BJ (cell line): ENCODE data around the gene SOX6. TPM values are rescaled to one million over a fixed set of nuclear protein-coding genes. Genes with fewer than 3 reads are reported as not detected.

ENCODE experiments used
- CTCF ChIA-PET: fragments of 350-600 bp; formaldehyde crosslinking; extraction: SDS; loops from one replicate; lab custom pipeline; 2021; ENCODE audit warnings: antibody characterized with exemption, inconsistent platforms; lab: Yijun Ruan, JAX
- POLR2A ChIA-PET: fragments of 300-600 bp; sonication (Branson Sonifier 250); formaldehyde crosslinking; extraction: SDS; loops from one replicate; lab custom pipeline; 2021; ENCODE audit warnings: antibody characterized with exemption; lab: Charles Lee
- DNase-seq: peaks from one replicate; pipeline ENCODE4 v3.0.0-alpha.2; 2011; ENCODE audit warnings: low read depth
- H3K27me3 ChIP-seq: 2 replicates; pipeline ENCODE4 v1.6.0; 2011; ENCODE audit warnings: low read length; ENCODE audit not compliant: control insufficient read depth, insufficient read depth
- H3K36me3 ChIP-seq: 2 replicates; pipeline ENCODE4 v1.5.1; 2011; ENCODE audit warnings: low read length; ENCODE audit not compliant: control insufficient read depth, insufficient read depth
- H3K4me3 ChIP-seq: 2 replicates; pipeline ENCODE4 v1.5.1; 2011; ENCODE audit warnings: low read depth, mild to moderate bottlenecking, control low read depth, low read length
- CTCF ChIP-seq: IDR thresholded peaks from 2 replicates; pipeline ENCODE4 v1.5.1; 2011; ENCODE audit warnings: low read depth, mild to moderate bottlenecking, control low read depth, inconsistent platforms, low read length, moderate library complexity; ENCODE audit not compliant: insufficient read depth
- polyA plus RNA-seq: library from polyadenylated mRNA; depleted of rRNA; stranded (reverse); fragments of >200 nt; gene quantifications from 2 replicates; pipeline ENCODE4 v1.2.3, GENCODE V29; 2011

SOX6 gene
- polyA plus RNA-seq, 1 experiment, result 1.9 TPM

DNA sequence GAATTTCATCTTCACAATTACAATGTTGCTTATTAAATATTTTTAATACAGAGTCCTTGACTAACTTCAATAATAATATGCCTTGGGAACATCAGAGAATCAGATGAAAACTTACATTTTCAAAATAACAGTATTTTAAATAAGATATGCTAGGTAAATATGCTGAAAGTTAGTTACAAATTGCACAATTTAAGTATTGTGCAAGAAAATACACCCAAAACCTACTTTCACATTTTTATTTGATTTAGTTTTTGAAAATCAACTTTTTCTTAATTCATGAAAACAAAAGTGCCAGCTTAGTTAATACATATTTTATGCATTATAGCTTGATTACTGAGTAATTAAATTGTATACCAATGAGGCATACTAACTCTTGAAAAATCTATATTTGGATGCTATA is 76.8 kb downstream of the SOX6 start:
- POLR2A ChIA-PET, result no interaction called here
- no peak overlapping the region for H3K4me3 ChIP-seq
- no peaks in the 10 kb centered on the region for H3K27me3 ChIP-seq
- H3K36me3 ChIP-seq, result no peaks in the 10 kb centered on the region
- TF ChIP-seq CTCF, result no peak
- CTCF ChIA-PET, result interaction anchor here (0.6 kb wide), 1 partner anchor 10 kb away, joined by 3 read pairs; no protein-coding TSS in a partner anchor
- no peak for DNase-seq

GRCh38 chr11:16278979-16279378 is 77.4 kb downstream of the SOX6 start:
- DNase-seq, result no peak
- TF ChIP-seq CTCF, result no peak
- no peak overlapping the region for H3K4me3 ChIP-seq
- H3K27me3 ChIP-seq, result no peaks in the 10 kb centered on the region
- ChIA-PET POLR2A (no interaction called here), CTCF (interaction anchor here (0.6 kb wide), 1 partner anchor 10 kb away, joined by 3 read pairs; no protein-coding TSS in a partner anchor)
- H3K36me3 ChIP-seq, result no peaks in the 10 kb centered on the region

DNA sequence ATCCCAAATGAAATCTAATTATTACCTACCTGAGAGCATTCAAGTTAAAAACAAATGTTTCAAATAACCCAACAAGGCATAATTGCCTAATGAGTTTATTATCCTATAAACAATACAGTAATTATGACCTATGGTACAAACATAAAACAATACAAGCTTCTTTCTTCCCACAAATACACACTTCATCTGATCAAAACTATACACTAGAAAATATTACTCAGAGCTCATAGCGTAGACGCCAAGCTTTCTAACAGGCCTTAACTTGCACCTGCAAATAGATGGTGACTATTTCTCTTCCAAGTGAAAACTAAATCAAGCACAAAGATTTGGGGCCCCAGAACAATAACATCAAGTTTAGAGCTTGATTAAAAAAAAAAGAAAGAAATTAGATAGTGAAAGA is 78.1 kb downstream of the SOX6 start:
- H3K4me3 ChIP-seq, result no peak overlapping the region
- CTCF ChIA-PET, result no interaction called here

GRCh38 chr11:16276251-16276650 is 80.1 kb downstream of the SOX6 start:
- no peak for TF ChIP-seq CTCF
- CTCF ChIA-PET, result interaction anchor here (1.2 kb wide), 1 partner anchor 16 kb away, joined by 3 read pairs; no protein-coding TSS in a partner anchor
- Histone ChIP-seq H3K4me3 (no peak overlapping the region), H3K36me3 (no peaks in the 10 kb centered on the region), H3K27me3 (no peaks in the 10 kb centered on the region)
- no peak for DNase-seq
- POLR2A ChIA-PET, result no interaction called here

More for the DNA sequence above, 78.1 kb downstream of the SOX6 start:
- POLR2A ChIA-PET, result no interaction called here
- Histone ChIP-seq H3K27me3 (no peaks in the 10 kb centered on the region), H3K36me3 (no peaks in the 10 kb centered on the region)
- DNase-seq, result no peak
- no peak for TF ChIP-seq CTCF

DNA sequence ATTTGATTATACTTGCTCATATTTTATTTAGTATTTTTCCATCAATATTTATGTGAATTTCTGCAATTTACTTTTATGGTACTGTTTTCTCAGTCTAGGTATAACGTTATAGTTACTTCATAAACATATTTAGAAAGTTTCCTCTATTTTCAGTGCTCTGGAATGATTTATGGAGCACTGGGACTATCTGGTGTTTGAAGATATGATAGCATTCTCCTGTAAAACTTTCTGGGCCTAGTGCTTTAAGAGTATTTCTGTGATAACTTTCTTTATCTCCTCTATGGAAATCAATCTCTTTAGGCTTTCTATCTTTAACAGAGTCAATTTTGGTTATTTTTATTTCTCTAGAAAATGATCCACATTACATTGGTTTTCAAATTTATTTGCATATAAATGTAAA is 85.1 kb downstream of the SOX6 start:
- no peaks in the 10 kb centered on the region for H3K27me3 ChIP-seq
- CTCF ChIA-PET, result no interaction called here
- no peak for TF ChIP-seq CTCF
- no peak for DNase-seq
- H3K36me3 ChIP-seq, result no peaks in the 10 kb centered on the region
- POLR2A ChIA-PET, result no interaction called here
- no peak overlapping the region for H3K4me3 ChIP-seq
